Measurements from ENCODE around the gene TBCA.

The TBCA gene, protein sequence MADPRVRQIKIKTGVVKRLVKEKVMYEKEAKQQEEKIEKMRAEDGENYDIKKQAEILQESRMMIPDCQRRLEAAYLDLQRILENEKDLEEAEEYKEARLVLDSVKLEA

DNA sequence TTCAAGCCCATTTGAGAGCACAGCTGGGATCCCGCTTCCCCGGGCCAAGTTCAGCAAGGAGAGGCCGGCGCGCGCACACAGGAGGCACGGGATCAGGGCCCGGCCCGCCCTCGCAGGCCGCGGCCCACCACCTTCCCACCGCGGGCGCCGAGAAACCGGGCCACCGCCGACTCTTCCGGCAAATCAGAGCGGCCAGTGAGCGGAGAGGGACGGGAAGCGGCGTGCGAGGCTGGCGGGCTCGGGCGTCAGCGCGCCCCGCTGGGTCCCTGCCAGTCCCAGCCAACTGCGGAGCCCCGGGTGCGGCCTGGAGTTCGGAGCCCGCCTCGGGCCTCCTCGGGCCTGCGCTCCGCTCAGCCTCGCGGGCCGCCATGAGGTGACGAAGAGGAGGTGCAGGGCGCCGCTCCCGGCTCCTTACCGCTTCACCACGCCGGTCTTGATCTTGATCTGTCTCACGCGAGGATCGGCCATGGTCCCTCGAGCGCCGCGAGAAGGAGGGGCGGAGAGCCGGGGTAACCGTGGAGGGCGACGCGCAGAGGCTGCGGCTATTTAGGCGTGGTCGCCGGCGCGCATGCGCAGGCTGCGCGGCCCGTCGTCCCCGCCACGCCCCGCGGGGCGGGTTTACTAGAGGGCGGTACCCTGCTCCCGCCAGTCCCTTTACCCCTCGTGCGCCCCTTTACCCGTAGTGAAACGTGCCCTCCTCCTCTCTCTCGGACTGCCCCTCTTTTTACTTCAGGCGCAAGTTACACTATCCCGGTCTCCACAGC, at the start of gene TBCA:
Gene TBCA, minus strand, starts transcription at position 550 of the 764 bp plus-strand sequence. Its CDS starts 82 bp downstream, at position 468.
- H3K4me1 ChIP-seq (ENCODE audit: insufficient read depth, low read length), result peaks cover 27% of the 10 kb centered on the region
- peak within 1 kb of the TSS; percentile 75 for H3K4me3 ChIP-seq (ENCODE audit: low read length)
- no peaks in the 10 kb centered on the region for H3K27me3 ChIP-seq (ENCODE audit: insufficient read depth, low read length)
- peaks cover 8% of the 10 kb centered on the region for H3K36me3 ChIP-seq (ENCODE audit: insufficient read depth, low read length)
- H2AFZ ChIP-seq (ENCODE audit: low read depth, low read length), result peak within 1 kb of the TSS; percentile 24
- no peaks in the 10 kb centered on the region for H3K9me3 ChIP-seq (ENCODE audit: low read length)

DNA sequence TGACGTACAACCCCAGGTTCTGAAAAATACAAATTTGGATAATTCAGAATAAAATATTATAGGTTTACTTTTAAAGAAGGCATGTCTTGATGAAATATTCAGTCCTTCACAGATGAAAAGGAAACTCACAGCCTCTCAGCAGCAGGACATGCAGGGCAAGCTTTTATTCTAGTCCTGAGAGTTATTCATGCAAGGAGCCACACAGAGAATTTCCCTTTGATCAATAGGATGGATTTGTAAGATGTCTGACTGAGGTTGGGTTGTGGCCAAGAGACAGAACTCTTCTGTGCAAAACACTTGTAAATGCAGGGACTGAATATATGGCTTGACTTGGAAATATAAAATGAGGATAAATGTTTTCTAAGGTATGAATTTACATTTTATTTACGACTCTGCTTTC, 48.8 kb upstream of the TBCA start:
- Histone ChIP-seq H3K4me1 (ENCODE audit: insufficient read depth, low read length) (peaks cover 10% of the 10 kb centered on the region), H3K4me3 (ENCODE audit: low read length) (no peak overlapping the region), H2AFZ (ENCODE audit: low read depth, low read length) (no peak overlapping the region), H3K36me3 (ENCODE audit: insufficient read depth, low read length) (no peaks in the 10 kb centered on the region), H3K9me3 (ENCODE audit: low read length) (no peaks in the 10 kb centered on the region), H3K27me3 (ENCODE audit: insufficient read depth, low read length) (peaks cover 12% of the 10 kb centered on the region)

- Histone ChIP-seq H3K4me1 (ENCODE audit: insufficient read depth, low read length) (no peaks in the 10 kb centered on the region), H3K36me3 (ENCODE audit: insufficient read depth, low read length) (no peaks in the 10 kb centered on the region), H3K9me3 (ENCODE audit: low read length) (no peaks in the 10 kb centered on the region), H3K27me3 (ENCODE audit: insufficient read depth, low read length) (peaks cover 24% of the 10 kb centered on the region), H3K4me3 (ENCODE audit: low read length) (no peak overlapping the region), H2AFZ (ENCODE audit: low read depth, low read length) (no peak overlapping the region)
Observed at GRCh38 chr5:77816686-77817085, 40.5 kb upstream of the TBCA start.

GRCh38 chr5:77812926-77813589, 36.9 kb upstream of the TBCA start:
- Histone ChIP-seq H3K4me1 (ENCODE audit: insufficient read depth, low read length) (no peaks in the 10 kb centered on the region), H3K9me3 (ENCODE audit: low read length) (peaks cover 2% of the 10 kb centered on the region), H3K4me3 (ENCODE audit: low read length) (no peak overlapping the region), H3K36me3 (ENCODE audit: insufficient read depth, low read length) (no peaks in the 10 kb centered on the region), H3K27me3 (ENCODE audit: insufficient read depth, low read length) (peaks cover 8% of the 10 kb centered on the region), H2AFZ (ENCODE audit: low read depth, low read length) (no peak overlapping the region)

DNA sequence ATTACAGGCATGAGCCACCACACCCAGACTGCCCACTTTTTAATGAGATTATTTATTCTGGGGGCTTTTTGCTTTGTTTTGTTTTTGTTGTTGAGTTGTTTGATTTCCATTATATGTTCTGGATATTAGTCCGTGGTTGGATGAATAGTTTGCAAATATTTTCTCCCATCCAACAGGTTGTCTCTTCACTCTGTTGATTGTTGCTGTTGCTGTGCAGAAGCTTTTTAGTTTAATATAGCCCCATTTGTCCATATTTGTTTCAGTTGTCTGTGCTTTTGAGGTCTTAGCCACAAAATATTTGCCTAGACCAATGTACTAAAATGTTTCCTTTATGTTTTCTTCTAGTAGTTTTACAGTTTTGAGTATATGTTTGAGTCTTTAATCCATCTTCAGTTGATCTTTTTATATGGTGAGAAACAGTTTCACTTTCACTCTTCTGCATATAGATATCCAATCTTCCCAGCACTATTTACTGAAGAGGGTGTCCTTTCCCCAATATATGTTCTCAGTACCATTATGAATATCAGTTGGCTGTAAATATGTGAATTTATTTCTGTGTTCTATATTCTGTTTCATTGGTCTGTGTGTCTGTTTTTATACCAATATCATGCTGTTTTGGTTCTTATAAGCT, 30.2 kb upstream of the TBCA start:
- H3K27me3 ChIP-seq (ENCODE audit: insufficient read depth, low read length), result peaks cover 2% of the 10 kb centered on the region
- H3K9me3 ChIP-seq (ENCODE audit: low read length), result peaks cover 2% of the 10 kb centered on the region
- no peak overlapping the region for H3K4me3 ChIP-seq (ENCODE audit: low read length)
- H3K36me3 ChIP-seq (ENCODE audit: insufficient read depth, low read length), result no peaks in the 10 kb centered on the region
- H2AFZ ChIP-seq (ENCODE audit: low read depth, low read length), result no peak overlapping the region
- no peaks in the 10 kb centered on the region for H3K4me1 ChIP-seq (ENCODE audit: insufficient read depth, low read length)

- Histone ChIP-seq H3K4me3 (ENCODE audit: low read length) (no peak overlapping the region), H3K4me1 (ENCODE audit: insufficient read depth, low read length) (no peaks in the 10 kb centered on the region), H3K27me3 (ENCODE audit: insufficient read depth, low read length) (peaks cover 13% of the 10 kb centered on the region), H3K9me3 (ENCODE audit: low read length) (no peaks in the 10 kb centered on the region), H2AFZ (ENCODE audit: low read depth, low read length) (no peak overlapping the region), H3K36me3 (ENCODE audit: insufficient read depth, low read length) (no peaks in the 10 kb centered on the region)
Observed at GRCh38 chr5:77798456-77798855, 22.3 kb upstream of the TBCA start.

DNA sequence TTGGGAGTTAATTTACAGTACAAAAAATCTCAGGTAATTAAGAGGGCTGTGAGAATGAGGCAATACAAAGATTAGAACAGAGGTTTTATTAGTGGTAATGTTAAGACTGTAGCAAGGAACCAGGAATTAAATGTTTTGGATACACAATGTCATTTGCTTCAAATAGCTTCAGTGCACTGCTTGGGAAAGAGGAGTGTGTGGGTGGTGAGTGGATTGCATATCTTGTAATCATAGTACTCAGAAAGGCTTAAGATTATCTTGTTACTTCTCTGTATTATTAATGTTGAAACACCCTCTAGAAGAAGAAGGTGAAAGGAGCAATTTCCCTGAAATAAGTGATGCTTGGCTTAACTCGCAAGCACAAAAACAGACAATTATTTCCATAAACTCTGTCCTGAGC, 21.0 kb upstream of the TBCA start:
- Histone ChIP-seq H3K36me3 (ENCODE audit: insufficient read depth, low read length) (no peaks in the 10 kb centered on the region), H3K9me3 (ENCODE audit: low read length) (no peaks in the 10 kb centered on the region), H3K27me3 (ENCODE audit: insufficient read depth, low read length) (peaks cover 13% of the 10 kb centered on the region), H3K4me1 (ENCODE audit: insufficient read depth, low read length) (no peaks in the 10 kb centered on the region), H2AFZ (ENCODE audit: low read depth, low read length) (no peak overlapping the region), H3K4me3 (ENCODE audit: low read length) (no peak overlapping the region)

- H3K36me3 ChIP-seq (ENCODE audit: insufficient read depth, low read length), result no peaks in the 10 kb centered on the region
- H3K4me3 ChIP-seq (ENCODE audit: low read length), result no peak overlapping the region
- H3K9me3 ChIP-seq (ENCODE audit: low read length), result no peaks in the 10 kb centered on the region
- peaks cover 13% of the 10 kb centered on the region for H3K27me3 ChIP-seq (ENCODE audit: insufficient read depth, low read length)
- H2AFZ ChIP-seq (ENCODE audit: low read depth, low read length), result no peak overlapping the region
- H3K4me1 ChIP-seq (ENCODE audit: insufficient read depth, low read length), result no peaks in the 10 kb centered on the region
Observed at GRCh38 chr5:77795846-77796245, 19.7 kb upstream of the TBCA start.

- Histone ChIP-seq H3K36me3 (ENCODE audit: insufficient read depth, low read length) (no peaks in the 10 kb centered on the region), H3K4me3 (ENCODE audit: low read length) (no peak overlapping the region), H3K27me3 (ENCODE audit: insufficient read depth, low read length) (peaks cover 13% of the 10 kb centered on the region), H2AFZ (ENCODE audit: low read depth, low read length) (no peak overlapping the region), H3K4me1 (ENCODE audit: insufficient read depth, low read length) (no peaks in the 10 kb centered on the region), H3K9me3 (ENCODE audit: low read length) (no peaks in the 10 kb centered on the region)
Observed at GRCh38 chr5:77795268-77795667, 19.1 kb upstream of the TBCA start.

DNA sequence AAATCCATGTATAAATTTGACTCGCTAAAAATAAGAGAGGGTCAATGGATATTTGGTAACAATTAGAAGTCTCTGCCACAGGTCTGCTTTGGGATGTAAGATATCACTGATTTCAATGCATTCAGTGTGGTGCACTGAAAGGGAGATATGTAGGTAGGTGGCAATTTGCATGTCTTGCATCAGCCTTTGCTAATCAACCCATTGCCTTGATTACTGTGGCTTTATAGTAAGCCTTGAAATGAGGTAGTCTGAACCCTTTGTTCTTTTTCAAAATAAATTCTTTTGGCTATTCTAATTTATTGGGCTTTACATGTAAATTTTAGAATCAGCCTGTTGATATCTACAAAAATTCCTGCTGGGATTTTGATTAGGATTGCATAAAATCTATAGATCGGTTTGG, 15.8 kb upstream of the TBCA start:
- Histone ChIP-seq H3K27me3 (ENCODE audit: insufficient read depth, low read length) (peaks cover 7% of the 10 kb centered on the region), H2AFZ (ENCODE audit: low read depth, low read length) (no peak overlapping the region), H3K36me3 (ENCODE audit: insufficient read depth, low read length) (no peaks in the 10 kb centered on the region), H3K9me3 (ENCODE audit: low read length) (no peaks in the 10 kb centered on the region), H3K4me1 (ENCODE audit: insufficient read depth, low read length) (no peaks in the 10 kb centered on the region), H3K4me3 (ENCODE audit: low read length) (no peak overlapping the region)

- Histone ChIP-seq H3K4me1 (ENCODE audit: insufficient read depth, low read length) (no peaks in the 10 kb centered on the region), H3K36me3 (ENCODE audit: insufficient read depth, low read length) (no peaks in the 10 kb centered on the region), H3K9me3 (ENCODE audit: low read length) (no peaks in the 10 kb centered on the region), H3K27me3 (ENCODE audit: insufficient read depth, low read length) (peaks cover 3% of the 10 kb centered on the region), H2AFZ (ENCODE audit: low read depth, low read length) (no peak overlapping the region), H3K4me3 (ENCODE audit: low read length) (no peak overlapping the region)
Observed at GRCh38 chr5:77791356-77791755, 15.2 kb upstream of the TBCA start.

DNA sequence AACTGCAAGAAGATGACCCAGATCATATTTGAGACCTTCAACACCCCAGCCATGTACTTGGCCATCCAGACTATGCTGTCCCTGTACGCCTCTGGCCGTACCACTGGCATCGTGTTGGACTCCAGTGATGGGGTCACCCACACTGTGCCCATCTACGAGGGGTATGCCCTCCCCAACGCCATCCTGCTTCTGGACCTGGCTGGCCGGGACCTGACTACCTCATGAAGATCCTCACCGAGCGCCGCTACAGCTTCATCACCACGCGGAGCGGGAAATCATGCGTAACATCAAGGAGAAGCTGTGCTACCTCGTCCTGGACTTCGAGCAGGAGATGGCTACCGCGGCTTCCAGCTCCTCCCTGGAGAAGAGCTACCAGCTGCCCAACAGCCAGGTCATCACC, 9.1 kb upstream of the TBCA start:
- Histone ChIP-seq H3K4me1 (ENCODE audit: insufficient read depth, low read length) (no peaks in the 10 kb centered on the region), H2AFZ (ENCODE audit: low read depth, low read length) (no peak overlapping the region), H3K4me3 (ENCODE audit: low read length) (no peak overlapping the region), H3K36me3 (ENCODE audit: insufficient read depth, low read length) (no peaks in the 10 kb centered on the region), H3K27me3 (ENCODE audit: insufficient read depth, low read length) (peaks cover 6% of the 10 kb centered on the region), H3K9me3 (ENCODE audit: low read length) (no peaks in the 10 kb centered on the region)

GRCh38 chr5:77784735-77785134, 8.6 kb upstream of the TBCA start:
- H3K4me1 ChIP-seq (ENCODE audit: insufficient read depth, low read length), result no peaks in the 10 kb centered on the region
- H3K36me3 ChIP-seq (ENCODE audit: insufficient read depth, low read length), result no peaks in the 10 kb centered on the region
- H3K4me3 ChIP-seq (ENCODE audit: low read length), result no peak overlapping the region
- peaks cover 6% of the 10 kb centered on the region for H3K27me3 ChIP-seq (ENCODE audit: insufficient read depth, low read length)
- H2AFZ ChIP-seq (ENCODE audit: low read depth, low read length), result no peak overlapping the region
- no peaks in the 10 kb centered on the region for H3K9me3 ChIP-seq (ENCODE audit: low read length)
